A549 (cell line): Measurements from ENCODE around the gene NAV2. TPM values are rescaled to one million over a fixed set of nuclear protein-coding genes. Genes with fewer than 3 reads are reported as not detected.
A peak's percentile ranks its signal among the peaks of the same experiment; 100 is the strongest.

ENCODE experiments used
- ATAC-seq, 2 experiments: fragments of 200-7000 bp in 1 of 2; fragments of >200 bp in 1 of 2; cut with Nextera tagmentation in 1 of 2; cut with Tn5 transposase in 1 of 2; 3 replicates each; pipeline versions ENCODE4 v1.8.0 to v1.9.1; 2018 to 2020; ENCODE audit warnings: mild to moderate bottlenecking in 1 of 2, moderate library complexity in 1 of 2
- CTCF ChIA-PET: fragments of 300-600 bp; sonication (Branson Sonifier 250); formaldehyde crosslinking; extraction: SDS; loops from one replicate; lab custom pipeline; 2021; ENCODE audit warnings: antibody characterized with exemption, inconsistent platforms; lab: Yijun Ruan, JAX
- POLR2A ChIA-PET: fragments of 350-600 bp; formaldehyde crosslinking; extraction: SDS; loops from one replicate; lab custom pipeline; 2021; ENCODE audit warnings: antibody characterized with exemption, inconsistent platforms; lab: Yijun Ruan, JAX
- DNase-seq, 2 experiments: peaks; one replicate each; pipeline versions ENCODE4 v3.0.0 to v3.0.0-alpha.2; 2011 to 2016; ENCODE audit warnings: low read depth in 1 of 2, low spot score in 1 of 2
- FAIRE-seq: peaks from 2 replicates; lab custom pipeline; 2011; peaks lifted over from hg19 to GRCh38; lab: Jason Lieb, UNC
- H3K27ac ChIP-seq, 2 experiments: fragments of >200 bp; sonication (Bioruptor Twin); formaldehyde crosslinking; 3 replicates each; pipeline ENCODE4 v1.5.1; 2016 to 2017
- H3K4me1 ChIP-seq: fragments of >200 bp; sonication (Bioruptor Twin); formaldehyde crosslinking; 3 replicates; pipeline ENCODE4 v1.6.1; 2016
- H3K4me2 ChIP-seq: fragments of >200 bp; sonication (Bioruptor Twin); formaldehyde crosslinking; 3 replicates; pipeline ENCODE4 v1.6.1; 2016
- H3K4me3 ChIP-seq: fragments of >200 bp; sonication (Bioruptor Twin); formaldehyde crosslinking; 3 replicates; pipeline ENCODE4 v1.5.1; 2016
- H3K9me3 ChIP-seq: fragments of >200 bp; sonication (Bioruptor Twin); formaldehyde crosslinking; 3 replicates; pipeline ENCODE4 v1.6.1; 2016
- ATOH8 ChIP-seq: fragments of 250-450 bp; sonication (Bioruptor Pico); IDR thresholded peaks from 2 replicates; pipeline ENCODE4 v1.5.0; 2020; ENCODE audit warnings: low read depth, mild to moderate bottlenecking, moderate library complexity
- BCL3 ChIP-seq: fragments of >200 bp; sonication (Bioruptor Twin); formaldehyde crosslinking; IDR thresholded peaks from 3 replicates; pipeline ENCODE4 v1.6.1; 2016
- BHLHE40 ChIP-seq: IDR thresholded peaks from 2 replicates; pipeline ENCODE4 v1.6.1; 2012; ENCODE audit warnings: low read depth, low read length, inconsistent platforms
- CTCF ChIP-seq: fragments of >200 bp; sonication (Bioruptor Twin); formaldehyde crosslinking; IDR thresholded peaks from 3 replicates; pipeline ENCODE4 v1.5.1; 2016
- EHMT2 ChIP-seq: fragments of 200-600 bp; sonication (generic); IDR thresholded peaks from 2 replicates; pipeline ENCODE4 v1.6.1; 2016; ENCODE audit warnings: antibody characterized with exemption, low read depth, mild to moderate bottlenecking, moderate library complexity
- ESRRA ChIP-seq: fragments of 150-350 bp; IDR thresholded peaks from 2 replicates; pipeline ENCODE4 v1.6.1; 2014; ENCODE audit warnings: mild to moderate bottlenecking, low read length, borderline replicate concordance
- HDAC2 ChIP-seq: fragments of 200-600 bp; sonication (generic); IDR thresholded peaks from 2 replicates; pipeline ENCODE4 v1.6.1; 2016
- HEYL ChIP-seq: fragments of 250-450 bp; sonication (Bioruptor Pico); IDR thresholded peaks from 2 replicates; pipeline ENCODE4 v1.8.0; 2021; ENCODE audit warnings: mild to moderate bottlenecking, moderate library complexity
- HMGXB4 ChIP-seq: fragments of 250-450 bp; sonication (Bioruptor Pico); IDR thresholded peaks from 2 replicates; pipeline ENCODE4 v1.5.0; 2021; ENCODE audit warnings: mild to moderate bottlenecking, moderate library complexity, borderline replicate concordance
- MAFK ChIP-seq: fragments of 450-650 bp; IDR thresholded peaks from 2 replicates; pipeline ENCODE4 v1.6.1; 2014; ENCODE audit not compliant: partially characterized antibody
- NFE2L2 ChIP-seq: fragments of 150-350 bp; conservative IDR thresholded peaks from 2 replicates; pipeline ENCODE4 v1.6.1; 2014; ENCODE audit warnings: low read length
- PBX3 ChIP-seq: IDR thresholded peaks from 2 replicates; pipeline ENCODE4 v1.6.1; 2012
- PHF8 ChIP-seq: fragments of 200-600 bp; sonication (generic); IDR thresholded peaks from 2 replicates; pipeline ENCODE4 v1.6.1; 2016; ENCODE audit warnings: low read depth, mild to moderate bottlenecking, antibody characterized with exemption, moderate library complexity, borderline replicate concordance
- POLR2AphosphoS2 ChIP-seq: conservative IDR thresholded peaks from 2 replicates; pipeline ENCODE4 v1.6.1; 2012; ENCODE audit warnings: low read length, improper control_type of control experiment, inconsistent platforms
- RAD21 ChIP-seq, 2 experiments: fragments of >200 bp in 1 of 2; sonication (Bioruptor Twin) in 1 of 2; formaldehyde crosslinking in 1 of 2; IDR thresholded peaks in 1 of 2; conservative IDR thresholded peaks in 1 of 2; 2 replicates in 1 of 2; 3 replicates in 1 of 2; pipeline ENCODE4 v1.6.1; 2012 to 2018; ENCODE audit warnings: inconsistent platforms in 1 of 2
- REST ChIP-seq: fragments of 200-600 bp; sonication (generic); IDR thresholded peaks from 2 replicates; pipeline ENCODE4 v1.6.1; 2016; ENCODE audit warnings: antibody characterized with exemption, mild to moderate bottlenecking, moderate library complexity
- RNF2 ChIP-seq: fragments of 200-600 bp; sonication (generic); IDR thresholded peaks from 2 replicates; pipeline ENCODE4 v1.6.1; 2016; ENCODE audit warnings: low read depth, mild to moderate bottlenecking, antibody characterized with exemption, moderate library complexity, borderline replicate concordance
- SMC3 ChIP-seq: fragments of >200 bp; sonication (Bioruptor Twin); formaldehyde crosslinking; IDR thresholded peaks from 3 replicates; pipeline ENCODE4 v1.6.1; 2018; ENCODE audit warnings: inconsistent platforms
- SREBF2 ChIP-seq: fragments of 450-650 bp; IDR thresholded peaks from 2 replicates; pipeline ENCODE4 v1.6.1; 2014; ENCODE audit warnings: mild to moderate bottlenecking, moderate library complexity
- TFCP2L1 ChIP-seq: fragments of 250-450 bp; sonication (Bioruptor Pico); IDR thresholded peaks from 2 replicates; pipeline ENCODE4 v1.5.0; 2021; ENCODE audit warnings: mild to moderate bottlenecking
- TP53 ChIP-seq: fragments of 250-450 bp; sonication (Bioruptor Pico); IDR thresholded peaks from 2 replicates; pipeline ENCODE4 v1.5.0; 2021; ENCODE audit warnings: mild to moderate bottlenecking, moderate library complexity
- ZC3H11A ChIP-seq: fragments of 450-650 bp; IDR thresholded peaks from 2 replicates; pipeline ENCODE4 v1.6.1; 2014; ENCODE audit warnings: antibody characterized with exemption, mild to moderate bottlenecking
- WGBS: methylation state at CpG from one replicate; pipeline ENCODE4 v1.1.6; 2017; ENCODE audit errors: missing lambda C conversion rate; 5-methylcytosine and 5-hydroxymethylcytosine counted together
- polyA plus RNA-seq, 4 experiments: library from polyadenylated mRNA; depleted of rRNA in 3 of 4; stranded (reverse); fragments of >200 nt; fragmentation: RNase III in 1 of 4; extraction: RNeasy Plus Mini Kit Qiagen cat#74134 plus additional on column Dnase treatment in 1 of 4; gene quantifications; 2 replicates in 3 of 4; 3 replicates in 1 of 4; pipeline ENCODE4 v1.2.3, GENCODE V29; 2011 to 2017

Gene NAV2
- polyA plus RNA-seq, 2 of the 4 experiments (the other 2 are of a cell fraction), result 4.9 to 19.8 TPM

GRCh38 chr11:19740586-19740985 lies 27.9 kb downstream of the NAV2 start (continued):
- no peak for TF ChIP-seq REST
- TF ChIP-seq TFCP2L1 (CRISPR knock-in tag), result no peak
- no peak for TF ChIP-seq NFE2L2
- no peak for TF ChIP-seq ZC3H11A
- TF ChIP-seq ESRRA, result no peak
- TF ChIP-seq POLR2AphosphoS2, result no peak
- TF ChIP-seq SMC3, result no peak
- TF ChIP-seq RNF2, result no peak

- POLR2A ChIA-PET, result no interaction called here
- no peak for TF ChIP-seq TP53 (CRISPR knock-in tag)
- no peak for TF ChIP-seq EHMT2
- no peak for TF ChIP-seq ATOH8 (CRISPR knock-in tag)
- TF ChIP-seq HMGXB4 (CRISPR knock-in tag), result no peak
- TF ChIP-seq RAD21 (conservative IDR thresholded peaks at IDR 0.05 in 1 of 2, IDR thresholded peaks at IDR 0.05 in 1 of 2), result peak; percentile 96
- no peak for TF ChIP-seq PBX3
- no peak for TF ChIP-seq REST
- TF ChIP-seq PHF8, result no peak
- no peak for TF ChIP-seq HEYL (CRISPR knock-in tag)
- no peak for TF ChIP-seq BHLHE40
- no peak for TF ChIP-seq MAFK
- TF ChIP-seq HDAC2, result no peak
- TF ChIP-seq RNF2, result no peak
- TF ChIP-seq SREBF2, result no peak
- TF ChIP-seq BCL3, result no peak
- TF ChIP-seq CTCF, result peak; percentile 87
- no peak for TF ChIP-seq ZC3H11A
Observed at GRCh38 chr11:19742588-19743292, 30.1 kb downstream of the NAV2 start.

More at GRCh38 chr11:19742588-19743292, 30.1 kb downstream of the NAV2 start:
- WGBS, result 13% methylated on average over 2 of the region's 2 CpGs
- DNase-seq (peak; percentile 45 to 80), FAIRE-seq (no peak), ATAC-seq (peak; percentile 84 to 97)
- Histone ChIP-seq H3K4me2 (no peak overlapping the region), H3K27ac (0 out of 6 replicates have a peak overlapping the region, but pooled peaks of 1 of the 2 experiments have one; percentile 15), H3K4me3 (no peak overlapping the region), H3K9me3 (no peaks in the 10 kb centered on the region), H3K4me1 (0 out of 3 replicates have a peak, but pooled peaks cover 8% of the 10 kb centered on the region)
- CTCF ChIA-PET, result interaction anchor here (0.6 to 4.9 kb wide), 62 partner anchors 8 to 672 kb away, joined by 3 to 296 read pairs (median 4); no protein-coding TSS in a partner anchor
